Breast epithelium (tissue), 3 donors: ENCODE results near the gene PUM1.

Source experiments
- POLR2A ChIP-seq: fragments of 450-650 bp; IDR thresholded peaks from one replicate; pipeline ENCODE4 v1.6.1; 2016; ENCODE audit warnings: antibody characterized with exemption, mild to moderate bottlenecking, moderate library complexity
- TF ChIP-seq, protein P1 (sequence below), 3 donors: fragments of 450-650 bp; IDR thresholded peaks; one replicate each; pipeline ENCODE4 v1.5.1; 2016 to 2017; ENCODE audit warnings: antibody characterized with exemption in 3 of 3, mild to moderate bottlenecking in 3 of 3, moderate library complexity in 3 of 3

DNA sequence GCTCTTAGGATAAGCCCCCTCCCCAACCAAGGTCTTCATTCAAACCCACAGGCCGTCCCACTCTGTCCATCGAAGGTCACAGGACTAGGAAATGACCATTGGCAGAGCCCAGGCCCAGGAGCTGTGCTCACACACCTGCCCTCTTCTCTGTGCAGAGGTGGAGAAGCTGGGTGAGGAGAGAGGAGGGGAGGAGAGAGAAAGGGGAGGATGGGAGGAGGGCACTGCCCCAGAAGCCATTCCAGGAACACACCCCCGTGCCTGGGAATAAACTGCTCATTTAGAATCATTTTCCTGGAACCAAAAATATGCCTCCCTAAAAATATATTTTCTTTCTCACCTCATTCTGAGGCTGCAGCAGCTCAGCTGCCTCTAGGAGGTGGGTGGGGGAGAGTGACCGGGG, 150.6 kb downstream of the PUM1 start:
- TF ChIP-seq, protein P1, sequence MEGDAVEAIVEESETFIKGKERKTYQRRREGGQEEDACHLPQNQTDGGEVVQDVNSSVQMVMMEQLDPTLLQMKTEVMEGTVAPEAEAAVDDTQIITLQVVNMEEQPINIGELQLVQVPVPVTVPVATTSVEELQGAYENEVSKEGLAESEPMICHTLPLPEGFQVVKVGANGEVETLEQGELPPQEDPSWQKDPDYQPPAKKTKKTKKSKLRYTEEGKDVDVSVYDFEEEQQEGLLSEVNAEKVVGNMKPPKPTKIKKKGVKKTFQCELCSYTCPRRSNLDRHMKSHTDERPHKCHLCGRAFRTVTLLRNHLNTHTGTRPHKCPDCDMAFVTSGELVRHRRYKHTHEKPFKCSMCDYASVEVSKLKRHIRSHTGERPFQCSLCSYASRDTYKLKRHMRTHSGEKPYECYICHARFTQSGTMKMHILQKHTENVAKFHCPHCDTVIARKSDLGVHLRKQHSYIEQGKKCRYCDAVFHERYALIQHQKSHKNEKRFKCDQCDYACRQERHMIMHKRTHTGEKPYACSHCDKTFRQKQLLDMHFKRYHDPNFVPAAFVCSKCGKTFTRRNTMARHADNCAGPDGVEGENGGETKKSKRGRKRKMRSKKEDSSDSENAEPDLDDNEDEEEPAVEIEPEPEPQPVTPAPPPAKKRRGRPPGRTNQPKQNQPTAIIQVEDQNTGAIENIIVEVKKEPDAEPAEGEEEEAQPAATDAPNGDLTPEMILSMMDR (IDR thresholded peaks at IDR 0.05), result no peak
- no peak for TF ChIP-seq POLR2A
